Adrenal gland (tissue), 5 donors: ENCODE measurements around the gene LTN1.

ENCODE experiments used
- POLR2A ChIP-seq, 2 donors: fragments of 450-650 bp; IDR thresholded peaks; one replicate each; pipeline ENCODE4 v1.6.1; 2017; ENCODE audit warnings: antibody characterized with exemption in 2 of 2, mild to moderate bottlenecking in 2 of 2, moderate library complexity in 1 of 2
- TF ChIP-seq, protein P1 (sequence below), 6 experiments: fragments of 450-650 bp in 4 of 6; fragments of 200-600 bp in 2 of 6; sonication (generic) in 1 of 6; IDR thresholded peaks; 1 replicate in 5 of 6; 2 replicates in 1 of 6; pipeline versions ENCODE4 v1.5.1 to v1.8.0; 2016 to 2021; ENCODE audit warnings: antibody characterized with exemption in 6 of 6, mild to moderate bottlenecking in 2 of 6, moderate library complexity in 1 of 6
- donor health status: DM: no; HTN: no; CAD: no.

- TF ChIP-seq, protein P1, sequence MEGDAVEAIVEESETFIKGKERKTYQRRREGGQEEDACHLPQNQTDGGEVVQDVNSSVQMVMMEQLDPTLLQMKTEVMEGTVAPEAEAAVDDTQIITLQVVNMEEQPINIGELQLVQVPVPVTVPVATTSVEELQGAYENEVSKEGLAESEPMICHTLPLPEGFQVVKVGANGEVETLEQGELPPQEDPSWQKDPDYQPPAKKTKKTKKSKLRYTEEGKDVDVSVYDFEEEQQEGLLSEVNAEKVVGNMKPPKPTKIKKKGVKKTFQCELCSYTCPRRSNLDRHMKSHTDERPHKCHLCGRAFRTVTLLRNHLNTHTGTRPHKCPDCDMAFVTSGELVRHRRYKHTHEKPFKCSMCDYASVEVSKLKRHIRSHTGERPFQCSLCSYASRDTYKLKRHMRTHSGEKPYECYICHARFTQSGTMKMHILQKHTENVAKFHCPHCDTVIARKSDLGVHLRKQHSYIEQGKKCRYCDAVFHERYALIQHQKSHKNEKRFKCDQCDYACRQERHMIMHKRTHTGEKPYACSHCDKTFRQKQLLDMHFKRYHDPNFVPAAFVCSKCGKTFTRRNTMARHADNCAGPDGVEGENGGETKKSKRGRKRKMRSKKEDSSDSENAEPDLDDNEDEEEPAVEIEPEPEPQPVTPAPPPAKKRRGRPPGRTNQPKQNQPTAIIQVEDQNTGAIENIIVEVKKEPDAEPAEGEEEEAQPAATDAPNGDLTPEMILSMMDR (IDR thresholded peaks at IDR 0.05) = no peak
- TF ChIP-seq POLR2A (IDR thresholded peaks at IDR 0.05) = no peak
Measured at GRCh38 chr21:28979092-28979491, 13.6 kb downstream of the LTN1 start.
